Left cardiac atrium (tissue), 4 donors: ENCODE data around the gene MARS2. TPM values are rescaled to one million over a fixed set of nuclear protein-coding genes. Genes with fewer than 3 reads are reported as not detected.
A peak's percentile ranks its signal among the peaks of the same experiment; 100 is the strongest.
"Not testable (repeated sequence)": the region's sequence is repeated elsewhere in the genome, so short reads cannot be mapped to it uniquely, and the experiment has no call there.

Experiments
- ATAC-seq, 2 donors: fragments of 200-7000 bp; cut with Tn5 transposase; one replicate each; pipeline ENCODE4 v1.9.1; 2020; ENCODE audit warnings: mild to moderate bottlenecking in 2 of 2, moderate library complexity in 2 of 2
- DNase-seq: peaks from one replicate; pipeline ENCODE4 v3.0.0-alpha.2; 2020
- intact Hi-C, 2 donors: fragments of 100-400 bp; cut with DNase I; formaldehyde crosslinking; loops; one replicate each; pipeline versions ENCODE4 v1.14.1 to v1.15.1; 2022 to 2023
- long read RNA-seq: library from polyadenylated mRNA; unstranded; transcript quantifications from one replicate; pipeline ENCODE4 v2.0.0, GENCODE V29; 2021
- total RNA-seq, 2 donors: library from RNA; stranded (reverse); fragmentation: NEBNext Ultra II Directional; extraction: Animal tissue kit (Norgen Biotek cat#: 25700); gene quantifications; one replicate each; pipeline ENCODE4 v1.2.1, GENCODE V29; 2021
- donor health status: DM: no; HTN: yes; CAD: no.
- donor health status: DM: no; HTN: yes; CAD: no; lungs with severe emphysema.
- donor health status: DM: yes; HTN: yes; CAD: no.
- donor health status: Dilated cardiomyopathy.

Gene MARS2
- 10 to 100 TPM in 1 of 2 donors, 1 to 10 TPM in 1; 6.0 to 11.0 TPM for total RNA-seq
- long read RNA-seq, transcript MARS2-201 (1 exons, 3,019 nt), result major isoform, 25 of 25 reads
- long read RNA-seq, partial matches to known transcripts, result 0 of 25 reads
- long read RNA-seq, other reads (novel, unspliced or antisense), result 0 of 25 reads

- intact Hi-C loops, result loop anchor here in 1 of 2 donors (10.0 kb wide), 1 partner anchor 69 kb away; no protein-coding TSS in a partner anchor
- ATAC-seq, result peak; percentile 97
Observed at GRCh38 chr2:197705121-197705911, at the start of gene MARS2. Gene MARS2, plus strand, starts transcription at chr2:197705369. Its CDS starts 37 bp downstream, at chr2:197705406.

GRCh38 chr2:197657562-197657961 lies 47.6 kb upstream of the MARS2 start:
- DNase-seq (no peak), ATAC-seq (no peak)
- intact Hi-C loops, result no loop called here

More at GRCh38 chr2:197705121-197705911, at the start of gene MARS2:
- peak; percentile 96 for DNase-seq

- DNase-seq (no peak), ATAC-seq (no peak)
- intact Hi-C loops, result no loop called here
Observed at GRCh38 chr2:197661626-197662025, 43.5 kb upstream of the MARS2 start.

GRCh38 chr2:197666277-197666676 lies 38.9 kb upstream of the MARS2 start:
- no peak for ATAC-seq
- no peak for DNase-seq
- intact Hi-C loops, result no loop called here

GRCh38 chr2:197668296-197668695 lies 36.9 kb upstream of the MARS2 start:
- ATAC-seq (no peak), DNase-seq (no peak)
- intact Hi-C loops, result no loop called here

- no peak for DNase-seq
- intact Hi-C loops, result no loop called here
- no peak for ATAC-seq
Observed at GRCh38 chr2:197669077-197669476, 36.1 kb upstream of the MARS2 start.

GRCh38 chr2:197672371-197672893 lies 32.7 kb upstream of the MARS2 start:
- intact Hi-C loops, result no loop called here
- no peak for ATAC-seq
- no peak for DNase-seq

- DNase-seq (no peak), ATAC-seq (no peak)
- intact Hi-C loops, result no loop called here
Observed at GRCh38 chr2:197673106-197673505, 32.1 kb upstream of the MARS2 start.

- intact Hi-C loops, result no loop called here
- DNase-seq (no peak), ATAC-seq (no peak)
Observed at GRCh38 chr2:197673606-197674005, 31.6 kb upstream of the MARS2 start.

GRCh38 chr2:197674060-197674459 lies 31.1 kb upstream of the MARS2 start:
- DNase-seq (no peak), ATAC-seq (no peak)
- intact Hi-C loops, result no loop called here

- ATAC-seq, result peak; percentile 31 to 62
- no peak for DNase-seq
- intact Hi-C loops, result no loop called here
Observed at GRCh38 chr2:197674591-197674990, 30.6 kb upstream of the MARS2 start.

- intact Hi-C loops, result no loop called here
- no peak for DNase-seq
- no peak for ATAC-seq
Observed at GRCh38 chr2:197675246-197675645, 29.9 kb upstream of the MARS2 start, which contains the start of gene RFTN2. Gene RFTN2, minus strand, starts transcription at chr2:197675587. Its CDS starts 129 bp downstream, at chr2:197675458.

- ATAC-seq (peak; percentile 75 to 87), DNase-seq (peak; percentile 26)
- intact Hi-C loops, result no loop called here
Observed at GRCh38 chr2:197675711-197676188, 29.4 kb upstream of the MARS2 start.

GRCh38 chr2:197677056-197677455 lies 28.1 kb upstream of the MARS2 start:
- intact Hi-C loops, result no loop called here
- no peak for ATAC-seq
- no peak for DNase-seq

- ATAC-seq (no peak), DNase-seq (no peak)
- intact Hi-C loops, result no loop called here
Observed at GRCh38 chr2:197677483-197677882, 27.7 kb upstream of the MARS2 start.

GRCh38 chr2:197695206-197695605 lies 10.0 kb upstream of the MARS2 start:
- intact Hi-C loops, DNase-seq, ATAC-seq: not testable (repeated sequence)

GRCh38 chr2:197695971-197696370 lies 9.2 kb upstream of the MARS2 start:
- ATAC-seq, intact Hi-C loops, DNase-seq: not testable (repeated sequence)

GRCh38 chr2:197696571-197696970 lies 8.6 kb upstream of the MARS2 start:
- DNase-seq, ATAC-seq, intact Hi-C loops: not testable (repeated sequence)

- DNase-seq, ATAC-seq: not testable (repeated sequence)
- intact Hi-C loops, result loop anchor here in 1 of 2 donors (10.0 kb wide), 1 partner anchor 75 kb away; no protein-coding TSS in a partner anchor
Observed at GRCh38 chr2:197699724-197700123, 5.4 kb upstream of the MARS2 start.

- intact Hi-C loops, result loop anchor here in 1 of 2 donors (10.0 kb wide), 1 partner anchor 74 kb away; no protein-coding TSS in a partner anchor
- ATAC-seq, result no peak
- no peak for DNase-seq
Observed at GRCh38 chr2:197700960-197701359, 4.2 kb upstream of the MARS2 start.
